Mammary epithelial cell (primary cell): ENCODE results near the gene PCBP1.

Experiments
- CTCF ChIP-seq, 2 donors: IDR thresholded peaks in 1 of 2; conservative IDR thresholded peaks in 1 of 2; 2 replicates each; pipeline ENCODE4 v1.5.1; 2011 to 2012; ENCODE audit warnings: inconsistent platforms in 2 of 2, low read length in 2 of 2, mild to moderate bottlenecking in 2 of 2, control low read depth in 1 of 2, low read depth in 1 of 2; ENCODE audit not compliant: insufficient read depth in 1 of 2; ENCODE audit errors: extremely low read depth in 1 of 2
- EZH2 ChIP-seq: IDR thresholded peaks from 2 replicates; pipeline ENCODE4 v1.6.1; 2012; ENCODE audit warnings: low read length, inconsistent platforms, borderline replicate concordance

- TF ChIP-seq CTCF (conservative IDR thresholded peaks at IDR 0.05 in 1 of 2, IDR thresholded peaks at IDR 0.05 in 1 of 2; ENCODE audit: extremely low read depth in 1 of 2, insufficient read depth in 1 of 2, low read depth in 1 of 2, low read length in 2 of 2), result no peak
- TF ChIP-seq EZH2, result no peak
Observed at GRCh38 chr2:70047451-70047850, 39.8 kb upstream of the PCBP1 start.
